Urothelium cell line (cell line): Measurements from ENCODE around the gene AMPH.
"Not testable (repeated sequence)": the region's sequence is repeated elsewhere in the genome, so short reads cannot be mapped to it uniquely, and the experiment has no call there.

Experiments used
- DNase-seq: peaks from one replicate; pipeline ENCODE4 v3.0.0; 2011; ENCODE audit warnings: low spot score, mixed read lengths
- FAIRE-seq: peaks from 2 replicates; lab custom pipeline; 2011; peaks lifted over from hg19 to GRCh38; lab: Jason Lieb, UNC

Gene AMPH

DNA sequence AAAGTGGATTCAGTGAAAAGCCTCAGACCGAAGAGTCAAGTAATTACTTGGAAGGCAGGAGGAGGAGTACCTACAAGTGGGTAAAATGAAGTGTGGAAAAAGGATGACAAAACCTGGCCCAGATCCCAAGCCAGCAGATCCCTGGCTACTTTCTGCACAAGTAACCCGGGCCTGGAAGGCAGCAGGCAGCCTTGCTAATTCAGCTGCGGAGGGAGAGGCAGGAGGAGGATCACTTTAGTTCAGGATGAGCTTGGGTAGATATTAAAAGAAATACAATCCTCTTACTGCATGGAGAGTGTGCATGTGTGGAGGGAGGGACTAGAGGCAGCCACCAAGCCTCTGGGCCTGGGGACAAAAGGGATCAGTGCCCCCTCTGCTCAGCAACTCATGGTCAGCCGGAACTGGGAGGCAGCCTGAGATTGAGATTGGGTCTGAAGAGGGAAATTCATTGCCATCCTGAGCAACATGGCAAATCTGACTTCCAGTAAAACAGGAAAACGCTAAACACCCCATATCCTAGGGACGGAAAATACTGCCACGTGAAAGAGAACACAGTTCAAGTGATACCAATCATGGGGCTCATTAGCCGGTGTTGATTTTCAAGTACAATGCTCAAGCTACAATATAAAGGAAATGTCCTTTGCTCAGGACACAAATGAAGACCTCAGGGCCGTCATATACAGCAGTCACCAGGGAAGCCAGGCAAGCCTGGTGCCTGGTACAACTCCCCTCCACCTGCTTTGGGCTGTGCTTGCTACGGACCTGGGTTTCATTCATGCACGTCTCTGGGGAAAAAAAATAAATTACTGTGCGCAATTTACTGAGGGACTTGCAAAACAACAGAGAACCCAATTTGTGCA is 1.3 kb downstream of the AMPH start:
- FAIRE-seq (no peak), DNase-seq (no peak)

DNA sequence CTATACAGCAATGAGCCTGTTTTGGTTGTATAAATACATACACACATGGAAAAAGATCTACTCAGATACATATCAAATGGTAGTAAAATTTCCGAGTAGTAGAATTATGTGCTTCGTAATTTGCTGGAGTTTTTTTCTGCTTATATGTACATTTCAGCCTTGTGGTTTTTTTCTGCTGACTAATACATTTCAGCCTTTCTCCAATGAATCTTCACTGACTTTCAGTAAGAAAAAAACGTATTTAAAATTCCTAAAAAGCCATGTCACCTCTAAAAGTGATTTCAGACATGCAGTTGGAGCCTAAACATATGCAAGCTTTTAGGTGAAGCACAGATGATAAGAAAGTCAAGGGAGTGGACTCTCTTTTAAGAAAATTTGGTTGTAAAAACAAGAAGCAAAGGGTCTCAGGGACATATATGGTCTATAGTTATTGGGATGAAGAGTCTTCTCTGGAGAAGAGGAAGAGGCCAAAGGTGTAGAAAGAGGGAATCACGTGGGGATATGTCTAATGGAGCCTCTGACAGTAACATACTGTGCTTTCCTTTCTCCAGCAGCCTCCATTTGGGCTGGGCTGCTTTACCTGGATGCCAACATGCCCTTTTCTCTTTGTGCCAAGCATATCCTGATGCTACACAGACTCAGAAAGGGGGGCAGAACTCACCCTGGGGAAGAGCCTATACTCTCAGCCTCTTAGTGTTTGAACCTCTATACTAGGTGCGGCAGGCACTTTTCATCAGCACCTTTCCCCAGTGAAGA is 2.4 kb downstream of the AMPH start:
- no peak for DNase-seq
- FAIRE-seq, result no peak

DNA sequence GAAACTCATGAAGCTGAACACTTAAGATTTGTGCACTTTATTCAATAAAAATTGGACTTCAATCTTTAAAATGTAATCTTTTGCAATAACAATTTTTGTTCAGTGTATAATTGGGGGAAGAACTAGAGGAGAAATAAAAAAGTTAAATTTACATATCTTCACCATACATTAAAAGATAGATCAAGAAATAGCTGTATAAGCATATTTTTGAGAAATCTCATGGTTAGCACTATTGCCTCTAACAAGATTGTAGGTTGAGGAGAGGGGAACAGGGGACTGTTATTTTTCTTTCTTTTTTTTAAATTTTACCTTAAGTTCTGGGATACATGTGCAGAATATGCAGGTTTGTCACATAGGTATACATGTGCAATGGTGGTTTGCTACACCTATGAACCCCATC is 5.3 kb downstream of the AMPH start:
- DNase-seq (no peak), FAIRE-seq (no peak)

DNA sequence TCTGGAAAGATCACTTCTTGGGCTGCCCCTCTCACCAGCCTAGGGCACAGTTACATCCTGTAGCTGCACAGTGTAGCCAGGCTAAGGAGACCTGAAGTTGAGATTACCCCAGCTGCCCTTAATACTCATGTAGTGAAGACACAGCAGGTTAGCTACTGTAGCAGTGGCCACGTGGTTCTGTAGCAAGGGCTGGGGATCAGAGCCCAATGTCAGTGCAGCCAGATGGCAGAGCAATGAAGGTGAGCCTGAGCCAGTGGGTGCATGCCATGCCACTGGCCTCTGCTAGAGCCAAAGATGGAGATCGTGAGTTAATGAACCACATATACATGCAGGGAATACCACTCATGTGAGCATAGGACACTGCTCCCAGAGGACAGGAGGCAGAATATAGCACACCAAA is 15.5 kb downstream of the AMPH start:
- no peak for FAIRE-seq

DNA sequence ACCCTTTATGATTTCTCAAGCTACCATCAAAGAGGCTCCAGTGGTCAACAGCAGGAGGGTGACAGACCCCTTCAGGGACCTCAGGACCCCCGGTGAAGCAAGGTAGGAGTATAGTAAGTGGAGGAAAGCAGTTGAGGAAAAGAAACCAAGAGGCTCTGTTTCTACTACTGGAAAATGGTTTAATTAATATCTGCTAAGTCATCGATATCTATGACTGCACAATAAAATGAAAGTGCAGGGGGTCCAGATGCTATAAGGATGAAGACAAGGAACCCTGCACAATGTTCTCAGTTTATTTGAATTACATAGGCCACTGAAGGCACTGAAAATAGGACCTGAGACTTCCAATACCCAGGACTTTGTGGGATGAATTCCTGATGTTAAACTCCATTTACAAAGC is 23.7 kb downstream of the AMPH start:
- FAIRE-seq (no peak), DNase-seq (no peak)

More for the DNA sequence above, 15.5 kb downstream of the AMPH start:
- DNase-seq, result no peak

DNA sequence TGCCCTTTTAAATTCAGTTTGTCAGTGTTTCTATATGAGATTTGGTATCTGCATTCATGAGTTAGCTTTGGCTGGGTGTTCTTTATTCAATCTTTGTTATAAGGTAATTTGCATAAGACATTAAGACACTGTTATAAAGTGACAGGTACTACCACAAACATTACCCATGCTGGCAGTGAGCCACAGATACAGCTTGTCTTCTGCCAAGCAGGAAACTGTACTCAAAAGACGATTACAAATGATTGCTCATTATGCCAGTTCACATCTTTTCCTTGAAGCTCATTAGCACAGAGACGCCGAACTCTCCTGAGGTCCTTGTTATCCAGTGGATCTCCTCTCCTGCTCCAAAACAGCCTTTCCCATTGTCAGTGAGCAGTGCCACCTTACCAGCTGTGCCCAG is 30.4 kb downstream of the AMPH start:
- no peak for DNase-seq
- no peak for FAIRE-seq

DNA sequence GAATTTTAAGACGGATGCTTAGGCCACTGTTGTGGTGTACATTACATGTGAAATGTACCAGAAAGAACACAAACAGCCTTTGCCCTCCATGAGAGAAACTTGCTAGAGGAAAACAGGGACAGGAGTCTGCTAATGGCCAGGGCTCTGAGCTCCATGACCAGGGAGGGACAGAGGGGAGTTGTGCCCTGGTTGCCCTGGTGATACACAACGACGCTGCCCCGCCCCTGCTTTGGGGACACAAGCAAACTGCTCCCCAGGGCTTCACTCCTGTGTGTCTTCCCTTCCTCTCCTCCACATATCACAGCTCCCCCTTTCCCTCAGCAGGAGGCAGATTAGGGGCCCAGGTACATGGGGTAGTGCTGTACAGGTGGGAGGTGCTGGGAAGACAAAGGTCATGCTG is 36.2 kb downstream of the AMPH start:
- DNase-seq (no peak), FAIRE-seq (no peak)

DNA sequence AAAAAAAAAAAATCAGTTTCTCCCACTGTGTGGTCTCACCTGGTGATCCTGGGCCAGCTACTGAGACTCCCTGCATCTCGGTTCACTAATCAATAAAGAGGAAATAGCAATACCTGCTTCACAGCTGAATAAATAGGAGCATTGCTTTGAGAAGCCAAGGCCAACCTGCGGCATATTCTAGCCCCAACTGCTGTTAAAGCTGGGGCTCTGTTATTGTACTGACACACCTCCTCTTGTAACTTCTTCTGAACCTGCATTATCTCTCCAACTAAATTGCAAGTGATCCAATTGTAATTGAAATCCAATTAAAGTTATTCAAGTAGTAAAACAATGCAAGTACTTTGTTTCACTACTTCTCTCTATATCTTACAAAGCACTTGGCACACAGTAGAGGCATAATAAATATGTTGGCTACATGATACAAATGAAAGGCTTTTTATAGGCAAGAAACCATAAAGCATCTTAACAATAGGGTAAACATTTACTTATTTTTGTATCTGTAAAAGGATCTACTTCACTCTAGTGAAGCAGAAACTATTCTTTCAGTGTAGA is 38.4 kb downstream of the AMPH start:
- FAIRE-seq, result no peak
- no peak for DNase-seq

DNA sequence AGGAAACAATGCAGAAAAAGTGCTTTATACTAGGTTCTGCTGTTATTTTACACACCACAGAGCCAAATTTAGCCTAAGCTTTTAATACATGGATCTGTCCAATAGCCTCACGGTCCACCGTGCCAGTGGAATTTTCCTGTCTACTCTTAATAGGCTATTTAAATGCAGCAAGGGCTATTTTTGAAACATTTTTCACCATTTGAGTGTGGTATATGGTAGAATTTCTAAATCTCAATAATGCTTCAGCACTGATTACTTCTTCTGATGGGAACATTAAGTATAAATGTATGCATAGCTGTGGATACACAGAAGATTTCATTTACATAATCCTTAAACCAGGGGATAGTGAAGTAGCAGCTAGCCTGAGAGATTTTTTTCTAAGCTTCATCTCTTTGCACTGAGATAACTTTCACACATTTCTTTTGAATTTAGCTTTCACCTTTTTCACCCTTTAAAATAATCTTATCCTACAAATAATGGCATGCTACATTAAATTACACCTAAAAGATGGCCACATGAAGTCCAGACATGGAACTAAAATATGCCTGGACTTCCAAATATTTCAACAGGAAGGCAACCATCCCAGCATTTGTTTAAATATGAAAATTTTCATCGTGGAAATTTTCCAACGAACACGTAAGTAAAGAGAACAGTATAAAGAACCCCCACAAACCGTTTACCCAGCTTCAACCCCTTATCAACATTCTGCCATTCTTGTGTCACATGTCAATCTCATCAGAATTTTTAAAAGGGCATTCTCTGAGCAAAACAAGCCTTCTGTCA is 45.4 kb downstream of the AMPH start:
- FAIRE-seq (no peak), DNase-seq (no peak)

DNA sequence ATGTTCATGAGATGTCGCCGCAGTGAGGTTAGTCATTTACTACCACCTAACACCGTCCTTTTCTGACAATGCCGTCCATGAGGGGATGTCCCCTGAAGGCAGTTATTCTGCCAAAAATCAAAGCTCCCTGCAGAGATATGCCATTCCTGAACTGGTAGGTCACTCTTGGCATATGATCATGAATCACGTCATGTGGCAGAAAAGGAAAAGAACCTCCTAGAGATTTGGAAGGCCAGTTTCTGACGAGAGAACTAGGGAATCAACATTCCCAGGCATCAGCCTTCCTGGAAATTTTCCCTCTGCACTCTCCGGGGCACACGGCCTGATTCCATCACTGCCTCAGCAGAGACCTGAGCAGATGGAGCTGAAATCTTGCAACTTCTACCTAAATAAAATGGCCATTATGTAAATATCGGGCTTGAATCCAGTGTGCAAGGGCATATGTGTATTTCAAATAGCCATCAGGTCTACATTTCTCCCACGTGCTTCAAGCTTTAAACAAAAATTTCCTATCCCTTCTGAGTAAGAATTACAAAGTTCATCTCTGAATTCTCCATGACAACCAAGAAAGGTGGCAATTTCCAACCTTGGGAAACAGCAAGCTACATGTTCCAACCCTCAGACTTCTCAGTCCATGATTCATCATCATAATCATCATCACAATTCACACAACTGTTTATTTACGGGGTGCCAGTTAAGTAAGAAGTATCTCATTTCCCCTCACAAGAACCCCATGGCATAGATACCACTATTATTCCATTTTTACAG is 46.5 kb downstream of the AMPH start:
- DNase-seq (peak; percentile 49), FAIRE-seq (peak; percentile 93)

DNA sequence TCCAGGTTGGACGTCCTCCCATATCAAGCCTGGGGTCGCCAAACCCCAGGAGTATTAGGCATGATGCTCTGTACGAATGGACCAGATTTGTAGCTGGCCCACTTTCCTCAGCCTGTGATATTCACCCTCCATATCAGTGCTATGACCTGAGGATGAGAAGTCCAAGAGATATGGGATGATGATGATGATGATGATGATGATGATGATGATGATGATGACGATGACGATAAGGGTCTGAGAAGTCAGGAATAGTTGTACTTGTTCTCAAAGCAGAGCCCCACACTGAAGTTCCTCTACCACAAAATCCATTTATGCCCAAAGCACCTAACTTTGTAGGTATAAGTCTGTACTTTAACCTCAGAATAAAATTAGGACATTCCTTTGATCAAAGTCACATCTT is 50.7 kb downstream of the AMPH start:
- DNase-seq (no peak), FAIRE-seq (no peak)

DNA sequence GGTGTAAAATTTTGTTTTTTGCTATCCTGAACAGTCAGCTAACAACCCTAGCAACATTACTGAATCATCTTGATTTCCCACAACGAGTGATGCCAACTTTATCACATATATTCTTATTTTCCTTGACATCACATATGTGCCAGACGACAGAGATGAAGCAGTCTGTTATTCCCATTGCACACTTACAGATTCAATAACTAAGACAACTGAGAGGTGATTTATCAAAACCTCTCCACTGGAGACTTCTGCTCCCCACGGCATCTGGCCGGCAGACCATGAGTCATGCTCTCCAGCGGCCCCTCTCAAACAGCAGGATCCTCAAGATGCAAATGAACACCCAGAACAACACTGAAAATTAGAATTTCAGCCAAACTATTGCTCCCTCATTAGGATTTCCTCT is 57.1 kb downstream of the AMPH start:
- FAIRE-seq, result no peak
- no peak for DNase-seq

DNA sequence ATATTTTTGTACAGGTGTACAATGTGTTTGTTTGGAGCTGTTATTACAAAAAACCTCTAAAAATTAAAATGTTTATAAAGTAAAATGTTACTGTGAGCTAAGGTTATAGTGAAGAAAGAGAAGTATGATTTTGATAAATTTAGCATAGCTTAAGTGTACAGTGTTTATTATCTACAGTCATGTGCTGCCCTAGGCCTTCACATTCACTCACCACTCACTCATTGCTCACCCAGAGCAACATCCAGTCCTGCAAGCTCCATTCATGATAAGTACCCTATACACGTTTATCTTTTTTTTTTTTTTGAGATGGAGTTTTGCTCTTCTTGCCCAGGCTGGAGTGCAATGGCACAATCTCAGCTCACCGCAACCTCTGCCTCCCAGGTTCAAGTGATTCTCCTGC is 59.6 kb downstream of the AMPH start:
- DNase-seq, FAIRE-seq: not testable (repeated sequence)

DNA sequence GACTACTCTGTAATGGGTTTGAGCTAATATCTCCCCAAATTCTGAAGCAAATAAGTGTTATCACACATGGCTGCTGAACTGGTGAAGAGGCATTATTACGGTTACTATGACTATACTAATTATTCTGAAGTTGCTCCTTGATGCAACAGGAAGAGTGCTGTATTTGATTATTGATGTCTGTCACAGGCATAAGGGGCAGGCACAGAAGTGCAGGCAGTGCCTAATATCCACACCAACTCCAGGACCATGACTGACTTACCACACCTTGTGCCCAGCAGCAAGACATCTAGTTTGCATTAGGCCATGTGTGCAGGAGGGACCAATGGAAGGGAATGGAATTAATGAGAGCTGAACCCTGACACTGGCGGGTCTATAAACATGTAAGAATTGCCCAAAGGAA is 62.7 kb downstream of the AMPH start:
- DNase-seq (no peak), FAIRE-seq (peak; percentile 61)

DNA sequence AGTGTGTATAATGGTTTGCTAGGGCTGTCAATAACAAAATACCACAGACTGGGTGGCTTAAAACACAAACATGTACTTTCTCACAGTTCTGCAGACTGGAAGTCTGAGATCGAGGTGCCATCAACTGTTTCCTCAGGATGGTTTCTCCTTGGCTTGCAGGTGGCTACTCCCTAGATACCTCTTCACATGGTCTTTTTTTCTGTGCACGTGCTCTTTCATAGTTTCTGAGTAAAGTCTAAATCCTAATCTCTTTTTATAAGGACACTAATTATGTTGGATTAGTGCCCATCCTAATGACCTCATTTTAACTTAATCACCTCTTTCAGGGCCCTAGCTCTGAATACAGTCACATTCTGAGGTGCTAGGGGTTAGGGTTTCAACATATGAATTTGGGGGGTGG is 65.9 kb downstream of the AMPH start:
- FAIRE-seq, result no peak
- DNase-seq, result no peak

DNA sequence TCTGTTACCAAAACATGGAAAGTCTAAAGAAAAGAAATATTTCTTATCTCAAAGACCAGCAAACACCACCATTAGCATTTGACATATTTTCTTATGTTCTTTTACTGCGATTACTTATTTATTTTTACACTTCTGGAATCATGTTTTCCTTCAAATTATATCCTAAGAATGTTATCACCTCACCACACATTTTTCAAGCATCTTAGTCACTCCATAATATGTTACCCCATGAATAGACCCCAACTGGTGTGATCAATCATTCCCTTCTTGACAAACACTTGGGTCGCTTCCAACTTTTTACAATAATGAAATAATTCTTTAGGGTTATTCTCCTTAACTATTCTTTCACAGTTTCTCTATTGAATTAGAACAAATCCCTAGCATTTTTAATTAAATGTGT is 67.4 kb downstream of the AMPH start:
- FAIRE-seq, result no peak
- DNase-seq, result no peak

DNA sequence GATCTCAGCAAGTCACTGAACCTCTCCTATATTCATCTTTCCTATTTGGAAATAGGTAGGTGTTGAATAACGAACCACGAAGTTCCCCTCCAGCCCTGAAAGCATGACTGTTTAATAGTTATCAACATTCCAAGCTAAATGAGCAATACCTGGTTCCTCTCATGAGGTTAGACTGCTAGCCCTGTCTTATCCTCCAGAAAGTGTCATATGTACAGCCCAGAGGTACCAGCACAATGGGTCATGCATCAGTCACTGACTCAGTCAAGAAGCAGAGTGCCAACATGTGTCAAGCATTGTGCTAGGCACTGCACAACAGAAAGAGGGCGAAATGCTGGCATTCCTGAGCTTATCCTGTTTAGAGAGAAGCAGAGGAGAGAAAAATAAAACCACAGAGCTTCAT is 70.0 kb downstream of the AMPH start:
- FAIRE-seq (no peak), DNase-seq (no peak)

DNA sequence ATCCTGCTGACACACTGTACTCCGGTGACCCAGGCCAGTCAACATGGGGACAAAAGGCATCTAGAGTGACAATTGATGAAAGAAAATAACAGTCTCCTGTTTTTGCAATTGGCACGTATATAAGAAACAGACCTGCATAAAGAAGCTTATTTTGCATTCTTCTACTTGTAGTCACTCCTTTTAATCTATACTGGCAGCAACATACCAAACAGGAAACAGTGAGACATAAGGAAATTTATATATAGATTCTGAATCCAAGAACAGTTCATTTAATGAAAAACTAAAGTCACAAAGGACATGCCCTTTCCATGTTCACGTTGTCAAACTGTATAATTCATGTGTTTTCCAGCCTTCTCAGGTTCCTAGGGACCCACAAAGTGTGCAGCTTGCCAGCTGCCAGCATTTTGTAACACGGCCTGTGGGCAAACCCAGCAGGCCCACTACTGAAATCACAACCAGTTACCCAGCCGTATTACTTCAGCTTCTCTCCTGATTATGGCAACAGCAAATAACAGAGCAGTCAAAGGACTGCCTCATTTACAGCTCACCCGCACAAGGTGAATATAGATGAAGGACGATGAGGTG is 72.3 kb downstream of the AMPH start:
- FAIRE-seq (no peak), DNase-seq (no peak)

DNA sequence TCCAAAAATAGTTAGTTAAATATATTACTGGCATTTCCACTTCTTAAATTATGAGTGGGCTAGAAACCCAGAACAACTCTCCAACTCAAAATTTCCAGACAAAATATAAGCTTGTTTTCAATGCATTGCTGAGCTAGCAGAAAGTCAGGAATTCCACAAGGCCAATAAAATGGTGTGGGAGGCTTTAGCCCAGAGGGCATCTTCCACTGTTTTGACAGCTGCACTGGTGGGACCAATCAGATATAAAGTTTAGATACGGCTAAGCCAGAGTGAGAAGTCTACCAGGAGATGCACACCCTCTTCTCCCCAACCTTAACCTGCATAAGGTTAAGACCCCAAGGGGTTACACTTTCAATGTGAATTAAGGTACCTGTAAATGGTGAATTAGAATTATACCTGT is 76.6 kb downstream of the AMPH start:
- FAIRE-seq (no peak), DNase-seq (no peak)

DNA sequence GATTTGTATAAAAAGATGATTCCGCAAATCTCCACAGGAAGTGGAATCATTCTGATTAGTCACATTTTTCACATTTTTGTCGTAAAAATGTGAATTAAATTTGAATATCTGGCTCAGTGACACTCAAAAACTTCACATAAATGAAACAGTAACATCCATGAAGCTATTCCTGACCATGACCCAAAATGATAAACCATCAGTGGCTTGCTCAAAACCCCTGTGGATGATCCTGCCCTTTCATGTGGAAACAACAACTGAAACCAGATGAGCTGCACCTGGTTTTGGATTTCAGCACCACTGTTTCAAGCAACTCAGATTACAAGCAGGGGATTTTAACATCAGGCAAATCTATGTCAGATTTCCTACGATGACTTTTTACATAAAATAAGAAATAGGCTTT is 80.3 kb downstream of the AMPH start:
- DNase-seq, result no peak
- no peak for FAIRE-seq
